HepG2 (cell line): ENCODE measurements around the gene TMBIM4. TPM values are rescaled to one million over a fixed set of nuclear protein-coding genes. Genes with fewer than 3 reads are reported as not detected.

Experiments
- CREB1 ChIP-seq, 2 experiments: fragments of 450-650 bp in 1 of 2; IDR thresholded peaks; 2 replicates each; pipeline ENCODE4 v1.6.1; 2016 to 2017; ENCODE audit warnings: control low read depth in 1 of 2, mild to moderate bottlenecking in 1 of 2, missing compliant biosample characterization in 1 of 2, missing genetic modification characterization in 1 of 2
- HMG20A ChIP-seq: IDR thresholded peaks from 2 replicates; pipeline ENCODE4 v1.6.1; 2016; ENCODE audit warnings: borderline replicate concordance
- PAF1 ChIP-seq: IDR thresholded peaks from 2 replicates; pipeline ENCODE4 v1.6.1; 2016; ENCODE audit warnings: missing genetic modification reagents, missing compliant biosample characterization
- SIX1 ChIP-seq: sonication (generic); formaldehyde crosslinking; IDR thresholded peaks from 2 replicates; pipeline ENCODE4 v1.4.0; 2020; ENCODE audit warnings: missing genetic modification reagents, borderline replicate concordance
- ZNF7 ChIP-seq: IDR thresholded peaks from 2 replicates; pipeline ENCODE4 v1.6.1; 2016; ENCODE audit warnings: missing biosample characterization, missing genetic modification reagents
- ZSCAN22 ChIP-seq: sonication (generic); formaldehyde crosslinking; IDR thresholded peaks from 2 replicates; pipeline ENCODE4 v1.4.0; 2020; ENCODE audit warnings: mild to moderate bottlenecking, missing genetic modification reagents
- polyA plus RNA-seq, 8 experiments: library from polyadenylated mRNA; depleted of rRNA in 3 of 8; stranded (reverse) in 7 of 8; unstranded in 1 of 8; fragments of >200 nt; fragmentation: Illumina TruSeq in 4 of 8; extraction: Trizol in 4 of 8; gene quantifications; 2 replicates each; pipeline versions ENCODE4 v1.2.1 to v1.2.3, GENCODE V29; 2011 to 2016; ENCODE audit warnings: low read depth in 4 of 8, missing spikeins in 1 of 8, mixed read lengths in 1 of 8; ENCODE audit not compliant: insufficient read depth in 1 of 8
- total RNA-seq, 5 experiments: library from RNA; depleted of rRNA; stranded (reverse); fragments of >200 nt; fragmentation: Illumina TruSeq; extraction: Trizol; gene quantifications; 2 replicates each; pipeline ENCODE4 v1.2.3, GENCODE V29; 2016; ENCODE audit warnings: low read depth in 1 of 5
- TF ChIP-seq, protein P1 (sequence below): sonication (generic); formaldehyde crosslinking; IDR thresholded peaks from 2 replicates; pipeline ENCODE4 v1.9.0; 2021; ENCODE audit warnings: missing genetic modification reagents, borderline replicate concordance
- TF ChIP-seq, protein P2 (sequence below), 2 experiments: IDR thresholded peaks; 2 replicates each; pipeline ENCODE4 v1.6.1; 2011 to 2012; ENCODE audit warnings: low read length in 2 of 2, borderline replicate concordance in 1 of 2, low read depth in 1 of 2, mild to moderate bottlenecking in 1 of 2, moderate library complexity in 1 of 2

Gene TMBIM4
- total and polyA plus RNA-seq, 2 of the 13 experiments (the other 11 are each of a cell fraction or from before 2014, with no cell fraction given): 60.5 to 67.7 TPM

DNA sequence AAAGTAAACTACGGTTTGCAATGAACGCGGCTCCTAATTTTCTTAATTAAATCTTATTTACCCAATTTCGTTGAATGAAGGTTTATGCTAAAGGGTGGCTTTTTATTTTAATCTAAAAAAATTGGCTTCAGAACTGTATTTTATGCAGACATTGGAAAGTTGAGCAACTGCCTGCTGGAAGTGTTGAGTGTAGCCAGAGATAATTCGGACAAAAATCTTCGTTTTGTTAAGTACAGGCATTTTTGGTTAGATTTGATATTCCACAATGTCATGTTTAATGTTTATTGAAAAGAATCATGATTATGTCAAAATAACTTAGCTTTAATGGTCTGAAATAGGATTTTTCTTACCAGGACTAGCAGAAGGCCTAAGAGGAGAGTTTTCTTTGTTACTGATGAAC is 20.1 kb upstream of the TMBIM4 start (continued):
- TF ChIP-seq, protein P1, sequence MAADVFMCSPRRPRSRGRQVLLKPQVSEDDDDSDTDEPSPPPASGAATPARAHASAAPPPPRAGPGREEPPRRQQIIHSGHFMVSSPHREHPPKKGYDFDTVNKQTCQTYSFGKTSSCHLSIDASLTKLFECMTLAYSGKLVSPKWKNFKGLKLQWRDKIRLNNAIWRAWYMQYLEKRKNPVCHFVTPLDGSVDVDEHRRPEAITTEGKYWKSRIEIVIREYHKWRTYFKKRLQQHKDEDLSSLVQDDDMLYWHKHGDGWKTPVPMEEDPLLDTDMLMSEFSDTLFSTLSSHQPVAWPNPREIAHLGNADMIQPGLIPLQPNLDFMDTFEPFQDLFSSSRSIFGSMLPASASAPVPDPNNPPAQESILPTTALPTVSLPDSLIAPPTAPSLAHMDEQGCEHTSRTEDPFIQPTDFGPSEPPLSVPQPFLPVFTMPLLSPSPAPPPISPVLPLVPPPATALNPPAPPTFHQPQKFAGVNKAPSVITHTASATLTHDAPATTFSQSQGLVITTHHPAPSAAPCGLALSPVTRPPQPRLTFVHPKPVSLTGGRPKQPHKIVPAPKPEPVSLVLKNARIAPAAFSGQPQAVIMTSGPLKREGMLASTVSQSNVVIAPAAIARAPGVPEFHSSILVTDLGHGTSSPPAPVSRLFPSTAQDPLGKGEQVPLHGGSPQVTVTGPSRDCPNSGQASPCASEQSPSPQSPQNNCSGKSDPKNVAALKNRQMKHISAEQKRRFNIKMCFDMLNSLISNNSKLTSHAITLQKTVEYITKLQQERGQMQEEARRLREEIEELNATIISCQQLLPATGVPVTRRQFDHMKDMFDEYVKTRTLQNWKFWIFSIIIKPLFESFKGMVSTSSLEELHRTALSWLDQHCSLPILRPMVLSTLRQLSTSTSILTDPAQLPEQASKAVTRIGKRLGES (CRISPR knock-in tag): no peak
- TF ChIP-seq, protein P2, sequence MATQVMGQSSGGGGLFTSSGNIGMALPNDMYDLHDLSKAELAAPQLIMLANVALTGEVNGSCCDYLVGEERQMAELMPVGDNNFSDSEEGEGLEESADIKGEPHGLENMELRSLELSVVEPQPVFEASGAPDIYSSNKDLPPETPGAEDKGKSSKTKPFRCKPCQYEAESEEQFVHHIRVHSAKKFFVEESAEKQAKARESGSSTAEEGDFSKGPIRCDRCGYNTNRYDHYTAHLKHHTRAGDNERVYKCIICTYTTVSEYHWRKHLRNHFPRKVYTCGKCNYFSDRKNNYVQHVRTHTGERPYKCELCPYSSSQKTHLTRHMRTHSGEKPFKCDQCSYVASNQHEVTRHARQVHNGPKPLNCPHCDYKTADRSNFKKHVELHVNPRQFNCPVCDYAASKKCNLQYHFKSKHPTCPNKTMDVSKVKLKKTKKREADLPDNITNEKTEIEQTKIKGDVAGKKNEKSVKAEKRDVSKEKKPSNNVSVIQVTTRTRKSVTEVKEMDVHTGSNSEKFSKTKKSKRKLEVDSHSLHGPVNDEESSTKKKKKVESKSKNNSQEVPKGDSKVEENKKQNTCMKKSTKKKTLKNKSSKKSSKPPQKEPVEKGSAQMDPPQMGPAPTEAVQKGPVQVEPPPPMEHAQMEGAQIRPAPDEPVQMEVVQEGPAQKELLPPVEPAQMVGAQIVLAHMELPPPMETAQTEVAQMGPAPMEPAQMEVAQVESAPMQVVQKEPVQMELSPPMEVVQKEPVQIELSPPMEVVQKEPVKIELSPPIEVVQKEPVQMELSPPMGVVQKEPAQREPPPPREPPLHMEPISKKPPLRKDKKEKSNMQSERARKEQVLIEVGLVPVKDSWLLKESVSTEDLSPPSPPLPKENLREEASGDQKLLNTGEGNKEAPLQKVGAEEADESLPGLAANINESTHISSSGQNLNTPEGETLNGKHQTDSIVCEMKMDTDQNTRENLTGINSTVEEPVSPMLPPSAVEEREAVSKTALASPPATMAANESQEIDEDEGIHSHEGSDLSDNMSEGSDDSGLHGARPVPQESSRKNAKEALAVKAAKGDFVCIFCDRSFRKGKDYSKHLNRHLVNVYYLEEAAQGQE (IDR thresholded peaks at IDR 0.05; ENCODE audit: borderline replicate concordance in 1 of 2, low read depth in 1 of 2, low read length in 2 of 2): no peak
- TF ChIP-seq PAF1 (CRISPR knock-in tag): no peak
- no peak for TF ChIP-seq SIX1 (CRISPR knock-in tag)
- TF ChIP-seq ZSCAN22 (CRISPR knock-in tag): no peak
- TF ChIP-seq ZNF7 (CRISPR knock-in tag): no peak
- TF ChIP-seq HMG20A (CRISPR knock-in tag): no peak
- no peak for TF ChIP-seq CREB1 (IDR thresholded peaks at IDR 0.05)
- TF ChIP-seq CREB1 (CRISPR knock-in tag; IDR thresholded peaks at IDR 0.05): no peak
